ENCODE data around the gene RILPL1.
"Not testable (repeated sequence)": the region's sequence is repeated elsewhere in the genome, so short reads cannot be mapped to it uniquely, and the experiment has no call there.

The RILPL1 gene

GRCh38 chr12:123494124-123494851 lies 39.2 kb downstream of the RILPL1 start:
- POLR2A ChIA-PET: no interaction called here
- no peak for TF ChIP-seq CTCF (IDR thresholded peaks at IDR 0.05; ENCODE audit: control extremely low read depth, extremely low read depth, low read depth, missing control alignments)
- no peak for DNase-seq (ENCODE audit: extremely low spot score)
- CTCF ChIA-PET: interaction anchor here (1.0 to 1.1 kb wide), 2 partner anchors 25 to 65 kb away, joined by 3 read pairs; no protein-coding TSS in a partner anchor

- CTCF ChIA-PET: interaction anchor here (1.4 kb wide), 1 partner anchor 10 kb away, joined by 3 read pairs; no protein-coding TSS in a partner anchor
- POLR2A ChIA-PET; DNase-seq (ENCODE audit: extremely low spot score): not testable (repeated sequence)
These were observed 41.0 kb downstream of the RILPL1 start for GRCh38 chr12:123492339-123493039.

GRCh38 chr12:123491481-123491880 lies 42.0 kb downstream of the RILPL1 start:
- POLR2A ChIA-PET: no interaction called here

GRCh38 chr12:123491056-123491455 lies 42.5 kb downstream of the RILPL1 start:
- ChIA-PET CTCF (no interaction called here), POLR2A (no interaction called here)
- no peak for TF ChIP-seq CTCF (IDR thresholded peaks at IDR 0.05; ENCODE audit: control extremely low read depth, extremely low read depth, low read depth, missing control alignments)
- no peak for DNase-seq (ENCODE audit: extremely low spot score)

More at GRCh38 chr12:123491481-123491880, 42.0 kb downstream of the RILPL1 start:
- no peak for DNase-seq (ENCODE audit: extremely low spot score)
- CTCF ChIA-PET: interaction anchor here (1.4 kb wide), 1 partner anchor 9 kb away, joined by 3 read pairs; no protein-coding TSS in a partner anchor
- no peak for TF ChIP-seq CTCF (IDR thresholded peaks at IDR 0.05; ENCODE audit: control extremely low read depth, extremely low read depth, low read depth, missing control alignments)

GRCh38 chr12:123490089-123490488 lies 43.4 kb downstream of the RILPL1 start:
- no peak for TF ChIP-seq CTCF (IDR thresholded peaks at IDR 0.05; ENCODE audit: control extremely low read depth, extremely low read depth, low read depth, missing control alignments)
- ChIA-PET CTCF (interaction anchor here (1.6 kb wide), 1 partner anchor 22 kb away, joined by 3 read pairs; no protein-coding TSS in a partner anchor), POLR2A (no interaction called here)
- no peak for DNase-seq (ENCODE audit: extremely low spot score)

- no peak for TF ChIP-seq CTCF (IDR thresholded peaks at IDR 0.05; ENCODE audit: control extremely low read depth, extremely low read depth, low read depth, missing control alignments)
- no peak for DNase-seq (ENCODE audit: extremely low spot score)
- ChIA-PET POLR2A (no interaction called here), CTCF (interaction anchor here (1.6 kb wide), 1 partner anchor 21 kb away, joined by 3 read pairs; no protein-coding TSS in a partner anchor)
These were observed 43.9 kb downstream of the RILPL1 start for GRCh38 chr12:123489580-123489979.

All from GM10248 (cell line).